A172 (cell line): ENCODE data around the gene GALNT2. TPM values are rescaled to one million over a fixed set of nuclear protein-coding genes. Genes with fewer than 3 reads are reported as not detected.

ENCODE experiments used
- DNase-seq: peaks from one replicate; pipeline ENCODE4 v3.0.0-alpha.2; 2015; ENCODE audit warnings: low spot score
- total RNA-seq: library from RNA; depleted of rRNA; stranded (reverse); fragments of >200 nt; shearing (Covaris generic); gene quantifications from 2 replicates; pipeline ENCODE4 v1.2.3, GENCODE V29; 2014

Gene GALNT2
- total RNA-seq, 1 experiment from 2014 or later: 79.8 TPM

DNA sequence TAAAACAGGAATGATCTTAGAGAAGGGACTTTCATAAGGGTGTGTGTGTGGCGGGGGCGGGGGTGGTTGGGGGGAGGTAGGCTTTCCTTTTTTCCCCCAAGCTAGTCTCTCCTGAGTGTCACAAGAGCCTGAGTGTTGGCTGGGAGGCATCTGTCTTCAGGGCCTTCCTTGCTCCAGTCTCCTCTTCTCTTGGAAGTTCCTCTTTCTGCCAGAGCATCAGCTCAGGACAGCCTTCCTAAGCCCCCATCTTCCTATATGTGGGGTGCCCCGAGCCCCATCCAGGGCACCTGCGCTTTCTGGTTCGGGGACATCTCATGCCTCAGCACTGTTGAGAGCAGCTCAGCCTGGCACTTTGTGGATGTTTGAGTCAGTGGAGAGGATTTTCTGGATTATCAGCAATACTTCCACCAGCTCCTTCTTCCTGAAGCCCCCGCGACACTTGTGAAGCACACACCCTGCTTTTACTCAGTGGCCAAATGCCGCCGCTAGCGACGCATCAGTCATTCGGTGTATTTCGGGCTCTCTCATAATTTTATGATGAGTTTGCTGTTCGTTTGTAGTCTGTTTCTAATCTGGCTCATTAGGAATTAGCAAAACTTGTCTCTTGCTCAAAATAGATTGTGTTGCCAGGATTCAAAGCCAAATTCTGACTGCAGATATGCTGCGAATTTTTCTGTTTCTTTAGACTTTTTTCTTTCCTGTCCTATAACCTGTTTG is 61.7 kb downstream of the GALNT2 start:
- DNase-seq: no peak

DNA sequence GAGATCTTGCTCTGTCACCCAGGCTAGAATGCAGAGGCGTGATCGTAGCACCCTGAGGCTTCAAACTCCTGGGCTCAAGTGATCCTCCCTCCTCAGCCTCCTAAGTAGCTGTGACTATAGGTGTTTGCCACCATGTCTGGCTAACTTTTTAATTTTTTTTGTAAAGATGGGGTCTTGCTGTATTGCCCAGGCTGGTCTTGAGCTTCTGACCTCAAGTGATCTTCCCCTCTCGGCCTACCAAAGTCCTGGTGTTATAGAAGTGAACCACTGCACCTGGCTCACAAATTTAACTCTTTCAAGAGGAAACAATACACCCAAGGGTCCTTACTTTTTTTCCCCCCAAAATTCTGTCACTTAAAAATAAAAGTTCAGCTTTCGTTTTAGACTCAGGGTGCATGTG is 62.3 kb downstream of the GALNT2 start:
- DNase-seq: no peak

DNA sequence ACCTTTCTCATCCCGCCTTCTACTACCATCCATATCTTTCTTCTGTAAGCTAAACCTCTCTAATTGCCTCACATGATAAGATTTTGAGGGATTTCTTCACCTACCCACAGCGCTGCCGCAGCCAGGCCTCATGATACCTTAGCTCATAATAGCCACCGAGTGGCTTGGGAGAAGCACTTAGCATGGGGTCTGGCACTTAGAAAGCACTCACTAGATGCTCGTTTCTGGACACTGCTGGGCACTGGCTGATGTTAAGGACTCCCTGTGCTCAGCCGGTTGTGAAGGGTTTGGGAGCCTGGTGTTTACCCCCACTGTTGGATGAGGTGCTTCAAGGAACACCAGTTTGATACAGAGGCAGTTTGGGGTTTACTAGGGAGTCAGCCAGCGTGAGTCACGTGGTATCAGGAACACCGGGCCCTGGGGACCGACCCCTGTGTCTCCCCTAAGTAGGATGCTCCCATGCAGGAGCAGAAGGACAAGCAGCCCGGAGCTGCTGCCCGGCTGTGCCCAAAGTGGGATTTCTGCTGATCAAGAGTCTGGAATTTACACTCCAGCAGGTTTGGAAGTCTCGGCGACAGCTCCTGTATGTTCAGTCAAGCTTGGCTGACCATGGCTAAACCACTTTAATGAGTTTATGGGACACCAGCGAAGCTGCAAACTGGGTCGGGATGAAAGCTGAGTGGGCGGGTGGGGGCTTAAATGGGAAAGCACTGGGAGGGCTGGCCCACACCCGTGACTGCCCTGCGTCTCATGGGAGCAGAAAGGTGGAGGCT is 63.3 kb downstream of the GALNT2 start:
- DNase-seq: no peak

DNA sequence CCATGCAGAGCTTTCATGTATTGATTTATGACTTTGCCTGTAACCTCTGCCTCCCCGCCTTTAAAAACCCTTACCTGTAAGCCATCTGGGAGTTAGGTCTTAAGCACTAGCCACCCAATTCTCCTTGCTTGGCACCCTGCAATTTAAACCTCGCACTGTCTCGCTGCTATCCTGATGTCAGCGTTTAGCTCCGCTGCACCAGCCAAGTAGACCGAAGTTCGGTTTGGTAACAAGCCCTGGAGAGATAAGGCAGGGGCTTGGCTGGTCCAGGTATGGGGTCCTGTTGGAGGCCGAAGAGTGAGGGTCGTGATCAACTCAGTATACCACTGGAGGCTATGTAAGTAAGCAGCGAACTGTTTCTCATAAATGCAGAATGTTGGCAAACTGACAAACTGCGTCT is 64.4 kb downstream of the GALNT2 start:
- no peak for DNase-seq

DNA sequence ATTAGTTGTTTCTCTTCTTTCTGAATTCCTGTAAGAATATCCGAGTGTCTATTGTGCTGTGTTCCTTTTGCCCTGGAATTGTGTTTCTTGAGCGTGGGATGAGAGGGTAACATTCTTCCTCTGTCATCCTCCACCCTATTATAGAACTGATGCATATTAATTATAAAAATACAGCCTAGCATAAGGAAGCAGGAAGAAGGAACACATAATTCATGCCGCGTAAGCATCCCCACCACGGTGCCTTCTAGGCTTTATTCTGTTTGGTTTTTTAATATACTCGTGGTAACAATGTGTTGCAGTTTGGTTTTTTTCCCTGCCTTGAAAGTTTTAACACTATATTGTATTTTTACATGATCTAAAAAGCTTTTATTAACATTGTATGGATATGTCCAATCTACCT is 65.7 kb downstream of the GALNT2 start:
- no peak for DNase-seq

DNA sequence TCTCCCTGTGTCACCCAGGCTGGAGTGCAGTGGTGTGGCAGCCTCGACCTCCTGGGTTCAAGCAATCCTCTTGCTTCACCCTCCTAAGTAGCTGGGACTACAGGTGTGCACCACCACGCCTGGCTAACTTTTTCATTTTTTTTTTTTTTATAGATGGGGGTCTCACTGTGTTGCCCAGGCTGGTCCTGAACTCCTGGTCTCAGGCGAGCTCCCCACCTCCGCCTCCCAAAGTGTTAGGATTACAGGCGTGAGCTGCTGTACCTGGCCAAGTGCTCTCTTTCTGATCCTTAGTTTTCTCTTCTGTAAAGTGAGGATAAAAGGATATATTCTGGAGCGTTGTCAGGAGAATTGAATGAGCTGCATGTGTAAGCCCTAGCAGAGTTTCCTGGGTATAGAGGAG is 68.7 kb downstream of the GALNT2 start:
- DNase-seq: no peak

DNA sequence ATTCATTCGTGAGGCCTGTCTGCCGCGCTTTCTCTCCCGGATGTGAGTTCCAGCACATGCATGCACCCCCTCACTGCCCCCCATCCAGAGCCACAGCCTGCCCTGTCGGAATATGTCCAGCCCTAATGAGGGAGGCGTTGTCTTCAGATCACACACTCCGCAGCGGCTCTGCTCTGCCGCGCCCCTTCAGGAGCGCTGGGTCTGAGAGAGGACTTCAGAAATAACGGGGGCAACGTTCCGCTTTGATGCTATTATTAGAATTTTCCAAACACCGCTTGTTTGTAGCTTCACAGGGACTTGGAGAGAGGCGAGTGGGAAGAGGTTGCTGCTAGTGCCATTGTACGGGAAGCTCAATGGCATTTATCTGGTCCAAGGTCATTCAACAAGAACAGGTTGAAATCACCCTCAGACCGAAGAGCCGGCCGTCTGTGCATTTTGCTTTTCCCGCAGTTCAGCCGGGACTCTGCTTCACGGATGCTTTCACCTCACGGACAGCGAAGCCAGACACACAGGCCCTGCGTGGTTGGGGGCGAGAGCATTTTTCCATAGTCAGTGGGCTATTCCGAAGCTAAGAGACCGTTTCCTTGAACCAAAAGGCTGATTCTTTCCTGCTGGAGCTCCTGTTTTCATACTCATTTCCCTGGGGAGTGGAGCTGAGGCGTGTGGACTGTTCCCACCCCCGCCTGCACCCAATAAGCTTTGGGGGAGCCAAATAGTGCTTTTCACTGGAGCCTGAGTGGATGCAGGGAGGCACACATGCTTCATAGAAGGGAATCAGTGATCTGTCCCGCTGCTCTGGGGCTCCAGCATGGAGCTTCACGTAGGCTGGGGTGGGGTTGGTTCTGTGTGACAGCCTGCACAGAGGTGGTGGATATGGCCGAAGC is 69.7 kb downstream of the GALNT2 start:
- no peak for DNase-seq

DNA sequence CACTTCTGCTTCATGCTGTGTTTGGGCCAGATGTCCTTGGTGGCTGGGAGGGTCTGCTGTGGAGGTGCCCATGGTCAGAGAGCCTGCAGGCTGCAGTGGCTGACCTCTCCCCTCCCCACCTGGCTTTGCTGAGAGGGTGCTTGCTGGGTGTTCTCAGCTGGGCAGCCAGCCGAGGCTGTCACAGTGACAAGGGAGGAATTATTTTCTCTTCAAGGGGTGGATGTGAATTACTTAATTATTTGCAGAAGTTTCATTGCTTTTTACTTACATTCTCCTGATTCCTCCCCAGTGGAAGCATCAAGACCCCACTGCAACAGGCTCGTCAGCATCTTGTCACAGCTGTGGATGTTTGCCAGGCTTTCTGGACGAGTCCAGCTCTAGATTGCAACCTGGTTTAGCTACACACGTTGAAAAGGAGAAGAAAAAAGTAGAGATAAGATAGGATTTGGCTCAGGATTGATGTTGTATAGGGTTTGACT is 70.3 kb downstream of the GALNT2 start:
- DNase-seq: no peak

DNA sequence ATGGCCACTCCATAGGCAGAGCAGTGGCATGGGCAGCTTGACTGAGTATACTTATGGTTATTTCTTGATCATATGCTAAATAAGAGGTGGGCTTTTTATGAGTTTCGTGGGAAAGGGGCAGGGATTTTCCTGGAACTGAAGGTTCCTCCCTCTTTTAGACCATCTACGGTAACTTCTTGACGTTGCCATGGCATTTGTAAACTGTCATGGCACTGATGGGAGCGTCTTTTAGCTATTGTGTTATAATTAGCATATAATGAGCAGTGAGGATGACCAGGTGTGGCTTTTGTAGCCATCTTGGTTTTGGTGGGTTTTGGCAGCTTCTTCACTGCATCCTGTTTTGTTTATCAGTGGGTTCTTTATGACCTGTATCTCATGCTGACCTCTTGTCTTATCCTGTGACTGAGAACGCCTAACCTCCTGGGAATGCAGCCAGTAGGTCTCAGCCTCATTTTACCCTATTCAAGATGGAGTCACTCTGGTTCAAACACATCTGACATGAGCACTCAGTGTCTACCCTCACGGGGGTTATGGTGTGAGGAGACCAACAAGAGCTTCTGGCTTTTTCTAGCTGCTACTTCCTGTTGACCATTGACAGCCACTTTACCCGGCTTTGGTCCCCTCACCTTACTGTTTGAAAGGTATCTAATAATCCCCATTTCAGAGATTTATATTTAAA is 71.7 kb downstream of the GALNT2 start:
- DNase-seq: no peak

DNA sequence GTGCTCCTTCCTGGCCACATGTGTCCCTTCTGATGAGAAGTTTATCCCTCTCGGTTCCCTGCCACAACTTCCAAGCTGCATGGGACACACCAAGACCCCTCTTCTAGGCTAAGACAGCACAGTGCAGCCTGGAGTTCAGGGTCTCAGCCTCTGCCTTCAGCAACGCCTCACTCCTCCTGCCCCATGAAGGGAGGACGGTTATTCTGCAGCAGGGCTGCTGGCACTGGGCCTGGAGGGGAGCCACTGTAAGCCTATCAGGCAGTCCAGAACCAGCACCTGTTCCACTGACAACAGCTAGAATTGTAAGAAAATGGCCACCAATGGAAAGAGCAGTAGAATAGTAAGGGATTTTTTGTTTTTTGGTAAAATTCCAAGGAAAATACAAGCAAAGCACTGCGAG is 72.3 kb downstream of the GALNT2 start:
- no peak for DNase-seq

DNA sequence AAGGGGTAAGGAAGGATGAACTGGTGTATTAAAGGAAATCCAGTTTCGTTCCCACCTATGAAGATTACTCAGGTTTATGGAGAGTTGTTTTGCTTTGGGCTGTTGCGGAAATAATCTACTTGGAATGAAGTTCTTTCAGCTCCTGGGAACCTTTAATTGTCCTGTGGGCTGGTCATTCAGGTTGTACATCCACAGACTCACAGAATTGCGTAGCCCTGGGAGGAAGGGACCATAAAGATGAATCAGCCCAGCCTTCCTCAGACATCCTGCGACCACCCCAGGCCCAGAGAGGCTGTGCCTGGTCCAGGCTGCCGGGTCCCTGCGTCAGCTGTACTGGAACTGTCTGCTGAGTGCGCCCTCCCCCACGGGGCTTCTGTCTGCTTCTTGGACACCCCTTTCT is 72.7 kb downstream of the GALNT2 start:
- no peak for DNase-seq

DNA sequence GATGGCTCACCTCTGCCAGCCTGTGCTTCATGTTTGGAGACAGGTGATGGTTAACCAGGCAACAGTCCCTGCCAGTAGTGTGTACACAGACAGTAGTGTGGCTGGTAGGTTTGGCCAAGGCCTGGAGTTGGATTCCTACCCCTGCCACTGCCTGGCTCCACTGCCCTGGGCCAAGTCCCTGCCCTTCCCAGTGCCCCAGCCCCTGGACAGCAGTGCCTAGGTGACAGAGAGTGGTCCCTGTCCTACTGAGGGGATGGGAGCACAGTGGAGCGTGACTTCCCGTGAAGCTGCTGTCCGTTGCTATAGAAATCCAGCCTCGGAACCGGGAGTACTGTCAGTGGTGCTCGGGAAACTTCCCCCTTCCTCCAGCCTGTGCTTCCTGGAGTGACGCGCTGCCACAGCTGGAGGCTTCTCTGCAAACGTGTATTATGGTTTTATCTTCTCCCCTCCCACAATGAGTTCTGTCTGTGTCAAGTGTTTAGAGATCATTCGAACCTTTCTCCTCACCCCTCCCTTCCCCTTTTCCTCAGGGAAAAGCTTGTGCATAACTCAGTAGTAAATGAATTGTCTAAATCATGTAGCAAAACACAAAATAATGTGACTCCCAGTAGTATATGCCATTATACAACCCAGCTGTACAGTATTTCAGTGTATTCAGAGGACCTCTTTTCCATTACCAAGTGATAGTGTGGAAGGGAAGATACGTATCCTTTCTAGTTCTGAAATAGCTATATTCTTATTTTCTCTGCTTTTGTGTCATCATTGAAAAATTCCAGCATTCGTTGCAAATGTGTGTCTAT is 73.4 kb downstream of the GALNT2 start:
- DNase-seq: peak; percentile 66

DNA sequence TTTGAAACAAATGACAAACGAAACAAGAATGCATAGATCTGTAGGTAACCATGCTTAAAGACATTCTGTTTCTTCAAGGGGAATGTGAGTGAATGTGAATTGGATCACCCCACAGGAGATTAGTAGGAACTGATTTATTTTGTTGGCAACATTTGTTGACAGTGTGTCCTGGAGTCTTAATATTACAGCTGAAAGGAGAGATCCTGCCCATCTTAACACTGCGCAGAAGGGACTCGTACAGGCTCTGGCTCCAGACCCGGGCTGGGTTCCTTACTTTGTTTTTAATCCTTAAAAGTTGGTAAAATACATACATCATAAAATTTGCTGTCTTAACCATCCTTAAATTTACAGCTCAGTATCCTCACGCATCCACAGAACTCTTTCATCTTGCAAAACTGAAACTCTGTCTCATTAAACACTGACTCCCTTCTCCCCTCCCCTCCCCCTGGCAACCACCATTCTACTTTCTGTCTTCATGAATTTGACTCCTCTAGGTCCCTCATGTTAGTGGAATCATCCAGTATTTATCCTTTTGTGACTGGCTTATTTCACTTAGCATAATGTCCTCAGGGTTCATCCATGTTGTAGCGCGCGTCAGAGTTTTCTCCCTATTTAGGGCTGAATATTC is 74.1 kb downstream of the GALNT2 start:
- DNase-seq: peak; percentile 14

DNA sequence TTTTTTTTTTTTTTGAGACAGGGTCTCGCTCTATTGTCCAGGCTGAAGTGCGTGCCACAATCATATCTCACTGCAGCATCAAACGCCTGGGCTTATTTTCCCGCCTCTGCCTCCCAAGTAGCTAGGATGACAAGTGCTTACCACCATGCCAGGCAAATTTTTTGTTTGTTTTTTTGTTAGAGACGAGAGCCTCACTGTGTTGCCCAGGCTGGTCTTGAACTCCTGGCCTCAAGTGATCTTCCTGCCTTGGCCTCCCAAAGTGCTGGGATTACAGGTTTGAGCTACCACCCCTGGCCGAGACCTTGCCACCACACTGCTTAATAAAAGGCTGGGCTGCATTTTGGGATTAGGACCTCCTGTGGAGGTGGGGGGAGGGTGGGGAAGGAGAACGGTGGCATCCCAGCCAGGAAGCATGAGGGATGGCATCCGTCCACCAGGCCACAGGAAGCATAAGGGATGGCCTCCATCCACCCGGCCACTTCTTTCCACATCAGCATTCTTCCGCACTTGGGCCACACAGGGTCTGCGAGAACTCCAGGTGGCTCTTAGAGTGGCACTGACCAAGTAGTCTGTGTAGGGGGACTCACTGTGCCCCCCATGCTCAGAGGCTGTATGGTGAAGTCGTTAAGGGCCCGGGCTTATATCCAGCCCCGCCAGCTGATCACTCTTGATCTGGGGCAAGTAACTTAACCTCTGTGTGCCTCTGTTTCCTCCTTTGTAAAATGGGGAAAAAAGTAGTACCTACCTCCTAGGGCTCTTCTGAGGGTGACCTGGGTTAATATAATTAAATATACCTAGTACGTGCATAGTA is 75.0 kb downstream of the GALNT2 start:
- DNase-seq: no peak

DNA sequence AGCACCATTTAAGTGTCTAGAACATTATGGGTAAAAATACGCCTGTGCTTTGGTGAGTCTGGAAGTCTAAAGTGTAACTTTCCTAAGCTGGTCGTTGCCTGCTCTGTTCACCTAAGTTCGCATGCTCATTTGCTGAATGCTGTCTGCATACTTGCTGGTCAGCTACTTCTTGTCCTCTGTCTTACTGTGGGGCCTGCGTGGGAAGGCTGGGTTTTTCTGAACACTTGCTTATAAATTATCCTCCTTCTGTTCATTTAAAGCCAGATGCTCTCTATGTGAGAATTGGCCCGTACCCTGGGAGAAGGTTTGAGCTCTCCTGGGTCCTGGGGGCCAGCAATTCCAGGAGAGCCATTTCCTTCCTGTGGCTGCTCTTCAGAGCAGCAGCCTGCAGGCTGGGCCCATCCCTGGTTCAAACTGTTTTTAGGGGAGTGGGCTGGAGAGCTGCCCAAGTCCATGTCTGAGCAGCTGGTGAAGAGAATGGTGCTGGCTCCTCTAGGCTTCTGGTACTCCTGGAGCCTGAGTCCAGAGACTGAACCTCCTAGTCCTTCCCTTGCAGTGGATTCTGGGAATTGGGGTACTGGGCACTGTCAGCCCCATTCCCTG is 75.7 kb downstream of the GALNT2 start:
- DNase-seq: no peak

DNA sequence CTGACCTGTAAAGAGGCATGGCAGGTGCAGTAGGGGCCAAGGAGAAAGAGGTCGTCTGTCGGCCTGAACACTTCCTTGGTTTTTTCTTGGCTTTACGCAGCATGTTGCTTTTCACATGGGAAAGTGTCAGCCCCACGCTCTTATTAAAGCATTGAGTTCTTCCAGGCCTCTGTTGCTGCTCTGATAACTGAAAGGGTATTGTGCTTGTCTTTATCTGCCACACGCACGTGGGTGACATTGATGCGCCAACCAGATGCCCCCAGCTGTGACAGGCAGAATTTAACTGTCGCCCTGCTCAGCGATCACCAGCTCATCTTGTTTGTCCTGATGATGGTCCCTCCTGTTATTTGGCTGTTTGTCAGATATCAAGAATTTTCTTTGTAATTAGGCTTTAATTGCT is 76.5 kb downstream of the GALNT2 start:
- DNase-seq: no peak

DNA sequence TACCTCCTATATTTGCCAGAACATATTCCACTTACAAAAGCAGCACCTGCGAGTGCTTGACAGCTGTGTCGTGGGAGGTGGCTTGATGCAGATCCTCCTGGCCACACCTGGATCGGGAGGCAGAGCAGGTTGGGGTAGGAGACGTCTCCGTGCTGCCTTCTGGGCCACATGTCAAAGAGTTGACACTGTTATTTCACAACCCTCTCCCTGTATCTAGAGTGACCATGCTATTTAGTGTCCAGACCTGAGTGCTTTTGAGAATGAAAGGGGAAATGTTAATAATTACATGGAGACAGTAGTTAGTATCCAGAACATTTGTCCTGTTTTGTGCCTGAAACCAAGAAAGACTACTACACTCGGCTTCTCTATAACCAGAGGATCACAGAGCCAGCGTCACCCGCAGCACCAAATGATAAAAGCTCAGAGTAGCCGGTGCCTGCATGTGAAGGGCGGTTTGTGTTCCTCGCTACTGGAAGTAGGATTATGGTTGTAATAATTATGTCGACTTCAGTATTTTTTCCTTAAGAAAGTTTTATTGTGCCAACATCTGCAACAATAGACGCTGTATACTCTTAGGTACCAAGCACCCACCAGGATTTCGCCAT is 77.1 kb downstream of the GALNT2 start:
- no peak for DNase-seq

DNA sequence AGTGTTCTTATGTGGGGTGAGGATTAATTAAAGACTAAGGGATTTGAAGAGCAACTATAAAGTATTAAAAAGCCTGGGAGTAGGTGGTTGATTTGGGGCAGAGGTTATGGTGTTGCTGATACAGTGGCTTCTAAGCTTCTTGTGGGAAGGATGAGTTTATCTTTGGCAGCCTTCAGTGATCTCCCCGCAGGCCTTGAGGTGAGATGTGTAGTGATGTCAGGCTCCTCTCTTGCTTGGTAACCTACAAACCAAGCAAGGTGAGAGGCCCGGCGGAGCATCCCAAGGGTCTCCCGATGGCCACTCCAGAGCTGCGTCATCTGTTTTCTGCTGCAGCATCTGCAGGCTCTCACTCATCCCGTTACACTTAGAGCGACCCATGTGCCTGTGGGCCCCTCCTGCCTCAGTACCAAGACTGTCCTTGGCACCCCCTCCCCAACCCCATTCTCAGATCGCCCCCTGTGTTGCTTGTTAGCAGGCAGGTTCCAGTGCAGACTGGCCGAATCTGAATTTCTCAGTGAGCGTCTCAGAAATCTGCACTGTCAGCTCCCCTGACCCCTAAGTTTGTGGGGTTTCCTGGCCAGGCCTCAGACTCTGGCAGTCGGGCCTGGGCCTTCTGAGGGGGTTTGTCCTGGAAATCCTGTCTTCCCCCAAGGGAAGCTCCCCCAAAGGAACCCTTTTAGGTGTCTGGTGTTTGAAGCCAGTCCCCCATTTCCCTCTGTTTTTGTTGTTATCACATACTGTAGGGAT is 77.9 kb downstream of the GALNT2 start:
- no peak for DNase-seq
